Measurements from ENCODE around the gene KIF1C. TPM values are rescaled to one million over a fixed set of nuclear protein-coding genes. Genes with fewer than 3 reads are reported as not detected.

Gene KIF1C
- total RNA-seq = 78.5 to 82.9 TPM (median 81.7 TPM) in 3 replicates

GRCh38 chr17:4997302-4998026, at the start of gene KIF1C, which contains the start of gene INCA1:
TSS of gene KIF1C (plus strand) at chr17:4997950. CDS start at chr17:5000247, 2,297 bp downstream.
TSS of gene INCA1 (minus strand) at chr17:4997522. CDS start at chr17:4994437, 3,085 bp downstream.
- TF ChIP-seq CTCF (IDR thresholded peaks at IDR 0.05; ENCODE audit: unreplicated experiment) = peak; percentile 14
- H3K27me3 Mint-ChIP-seq (ENCODE audit: low read depth) = peaks cover 5% of the 10 kb centered on the region
- peaks cover 16% of the 10 kb centered on the region for H3K4me1 Mint-ChIP-seq
- H3K36me3 Mint-ChIP-seq = peaks cover 13% of the 10 kb centered on the region
- DNase-seq (ENCODE audit: low spot score in 2 of 2, unreplicated experiment in 2 of 2) = peak; percentile 89 to 94
- H3K4me3 Mint-ChIP-seq = peak within 1 kb of the TSS; percentile 86
- H3K9me3 Mint-ChIP-seq = no peaks in the 10 kb centered on the region
- H3K27ac Mint-ChIP-seq = peak within 1 kb of the TSS; percentile 87

GRCh38 chr17:4948166-4948930, 49.4 kb upstream of the KIF1C start, which contains the start of gene PFN1:
TSS of gene PFN1 (minus strand) at chr17:4948530. CDS start at chr17:4948394, 136 bp downstream.
- TF ChIP-seq CTCF (IDR thresholded peaks at IDR 0.05; ENCODE audit: unreplicated experiment) = no peak
- peak within 1 kb of the TSS; percentile 93 for H3K4me3 Mint-ChIP-seq
- H3K36me3 Mint-ChIP-seq = peaks cover 8% of the 10 kb centered on the region
- DNase-seq (ENCODE audit: low spot score in 2 of 2, unreplicated experiment in 2 of 2) = peak; percentile 76 to 77
- H3K4me1 Mint-ChIP-seq = peaks cover 41% of the 10 kb centered on the region
- H3K9me3 Mint-ChIP-seq = no peaks in the 10 kb centered on the region
- no peaks in the 10 kb centered on the region for H3K27me3 Mint-ChIP-seq (ENCODE audit: low read depth)
- H3K27ac Mint-ChIP-seq = peak within 1 kb of the TSS; percentile 99

- Mint-ChIP-seq H3K27me3 (ENCODE audit: low read depth) (no peaks in the 10 kb centered on the region), H3K4me1 (peaks cover 40% of the 10 kb centered on the region), H3K36me3 (peaks cover 8% of the 10 kb centered on the region), H3K4me3 (peak overlapping the region; percentile 93), H3K27ac (peak overlapping the region; percentile 99), H3K9me3 (no peaks in the 10 kb centered on the region)
- TF ChIP-seq CTCF (IDR thresholded peaks at IDR 0.05; ENCODE audit: unreplicated experiment) = no peak
- DNase-seq (ENCODE audit: low spot score in 2 of 2, unreplicated experiment in 2 of 2) = peak; percentile 66 to 82
Observed at GRCh38 chr17:4948931-4949320, 48.8 kb upstream of the KIF1C start.

GRCh38 chr17:4949321-4950074, 48.3 kb upstream of the KIF1C start:
- Mint-ChIP-seq H3K27ac (peak overlapping the region; percentile 86), H3K27me3 (ENCODE audit: low read depth) (no peaks in the 10 kb centered on the region), H3K4me1 (peaks cover 39% of the 10 kb centered on the region), H3K4me3 (peak overlapping the region; percentile 70), H3K36me3 (peaks cover 8% of the 10 kb centered on the region), H3K9me3 (no peaks in the 10 kb centered on the region)
- DNase-seq (ENCODE audit: low spot score in 2 of 2, unreplicated experiment in 2 of 2) = peak; percentile 40 to 64
- TF ChIP-seq CTCF (IDR thresholded peaks at IDR 0.05; ENCODE audit: unreplicated experiment) = no peak

GRCh38 chr17:4950075-4950745, 47.5 kb upstream of the KIF1C start:
- peaks cover 37% of the 10 kb centered on the region for H3K4me1 Mint-ChIP-seq
- H3K9me3 Mint-ChIP-seq = no peaks in the 10 kb centered on the region
- peak overlapping the region; percentile 90 for H3K27ac Mint-ChIP-seq
- H3K4me3 Mint-ChIP-seq = peak overlapping the region; percentile 73
- H3K27me3 Mint-ChIP-seq (ENCODE audit: low read depth) = no peaks in the 10 kb centered on the region
- no peak for TF ChIP-seq CTCF (IDR thresholded peaks at IDR 0.05; ENCODE audit: unreplicated experiment)
- peaks cover 5% of the 10 kb centered on the region for H3K36me3 Mint-ChIP-seq
- DNase-seq (ENCODE audit: low spot score in 2 of 2, unreplicated experiment in 2 of 2) = peak; percentile 41 to 65
